Tibial artery (tissue), 4 donors: ENCODE measurements around the gene NPM3.

ENCODE experiments used
- DNase-seq, 2 donors: peaks; one replicate each; pipeline ENCODE4 v3.0.0-alpha.2; 2019
- H3K27ac ChIP-seq, 2 donors: fragments of 200-600 bp; sonication (generic) in 1 of 2; 1 replicate in 1 of 2; 2 replicates in 1 of 2; pipeline ENCODE4 v1.5.1; 2018 to 2019; ENCODE audit warnings: mild to moderate bottlenecking in 1 of 2
- H3K27me3 ChIP-seq, 2 donors: fragments of 200-600 bp; sonication (generic) in 1 of 2; one replicate each; pipeline versions ENCODE4 v1.5.1 to v1.6.0; 2016 to 2019
- H3K36me3 ChIP-seq, 3 donors: fragments of 200-600 bp; sonication (generic) in 2 of 3; one replicate each; pipeline ENCODE4 v1.5.1; 2016 to 2019; ENCODE audit warnings: mild to moderate bottlenecking in 2 of 3
- H3K4me1 ChIP-seq, 4 donors: fragments of 200-600 bp; sonication (generic) in 2 of 4; 1 replicate in 3 of 4; 2 replicates in 1 of 4; pipeline ENCODE4 v1.5.1; 2016 to 2019
- H3K4me3 ChIP-seq, 2 donors: fragments of 200-600 bp; sonication (generic) in 1 of 2; 1 replicate in 1 of 2; 2 replicates in 1 of 2; pipeline ENCODE4 v1.5.1; 2018 to 2019; ENCODE audit warnings: mild to moderate bottlenecking in 2 of 2
- H3K9me3 ChIP-seq, 3 donors: fragments of 200-600 bp; sonication (generic) in 1 of 3; one replicate each; pipeline ENCODE4 v1.5.1; 2016 to 2019
- CTCF ChIP-seq, 2 experiments: fragments of 200-600 bp in 1 of 2; fragments of 450-650 bp in 1 of 2; IDR thresholded peaks; one replicate each; pipeline ENCODE4 v1.5.1; 2017 to 2019; ENCODE audit warnings: antibody characterized with exemption in 2 of 2, mild to moderate bottlenecking in 1 of 2, moderate library complexity in 1 of 2
- intact Hi-C: fragments of 100-400 bp; cut with DNase I; formaldehyde crosslinking; loops from one replicate; pipeline ENCODE4 v1.15.0; 2023; ENCODE audit warnings: low total_unique reads

NPM3 gene

GRCh38 chr10:101741938-101742337 is 41.3 kb downstream of the NPM3 start:
- Histone ChIP-seq H3K4me1 (no peaks in the 10 kb centered on the region), H3K9me3 (no peaks in the 10 kb centered on the region), H3K36me3 (no peaks in the 10 kb centered on the region), H3K4me3 (no peak overlapping the region), H3K27ac (no peak overlapping the region), H3K27me3 (peaks cover 0 to 36% of the 10 kb centered on the region in 2 donors)
- intact Hi-C loops = no loop called here
- no peak for DNase-seq
- no peak for TF ChIP-seq CTCF (IDR thresholded peaks at IDR 0.05)

- intact Hi-C loops = no loop called here
- peaks cover 0 to 36% of the 10 kb centered on the region in 2 donors for H3K27me3 ChIP-seq
- no peak for TF ChIP-seq CTCF (IDR thresholded peaks at IDR 0.05)
- no peak for DNase-seq
- H3K9me3 ChIP-seq = no peaks in the 10 kb centered on the region
- no peak overlapping the region for H3K27ac ChIP-seq
- no peak overlapping the region for H3K4me3 ChIP-seq
- H3K4me1 ChIP-seq = no peaks in the 10 kb centered on the region
- H3K36me3 ChIP-seq = no peaks in the 10 kb centered on the region
Observed at GRCh38 chr10:101736666-101737065, 46.6 kb downstream of the NPM3 start.

- Histone ChIP-seq H3K4me1 (no peaks in the 10 kb centered on the region), H3K27ac (no peak overlapping the region), H3K4me3 (no peak overlapping the region), H3K36me3 (no peaks in the 10 kb centered on the region), H3K9me3 (no peaks in the 10 kb centered on the region), H3K27me3 (peaks cover 0 to 14% of the 10 kb centered on the region in 2 donors)
- intact Hi-C loops = no loop called here
- DNase-seq = no peak
- TF ChIP-seq CTCF (IDR thresholded peaks at IDR 0.05) = no peak
Observed at GRCh38 chr10:101732096-101732495, 51.1 kb downstream of the NPM3 start.
